GM11168 (cell line): ENCODE data around the gene PHF10.
"Not testable (repeated sequence)": the region's sequence is repeated elsewhere in the genome, so short reads cannot be mapped to it uniquely, and the experiment has no call there.

ENCODE experiments used
- in situ Hi-C: fragments of 300-500 bp; cut with MboI; formaldehyde crosslinking; loops from one replicate; pipeline ENCODE4 v1.12.0; 2022; ENCODE audit warnings: low sequenced_read_pairs; ENCODE audit not compliant: unreplicated experiment

Gene PHF10

DNA sequence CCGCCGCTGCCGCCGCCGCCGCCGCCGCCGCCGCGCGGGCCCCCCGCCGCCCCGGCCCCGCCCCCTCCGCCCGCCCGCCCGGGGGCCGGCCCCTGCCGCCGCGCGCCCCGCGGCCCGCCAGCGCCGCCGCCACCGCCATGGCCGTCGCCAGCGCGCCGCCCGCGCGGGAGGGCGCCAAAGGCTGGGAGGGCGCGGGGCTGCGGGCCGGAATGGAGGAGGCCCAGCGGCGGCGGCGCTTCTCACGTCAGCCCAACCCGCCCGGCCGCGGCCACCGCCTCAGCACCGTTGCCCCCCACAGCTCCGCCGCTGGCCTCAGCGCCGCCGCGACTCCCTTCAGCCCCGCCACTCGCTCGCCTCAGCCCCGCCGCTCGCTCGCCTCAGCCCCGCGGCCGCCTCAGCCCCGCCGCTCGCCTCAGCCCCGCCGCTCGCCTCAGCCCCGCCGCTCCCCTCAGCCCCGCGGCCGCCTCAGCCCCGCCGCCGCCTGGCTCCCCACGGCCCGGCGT, 258 bp downstream of the PHF10 start:
- in situ Hi-C loops, result no loop called here

DNA sequence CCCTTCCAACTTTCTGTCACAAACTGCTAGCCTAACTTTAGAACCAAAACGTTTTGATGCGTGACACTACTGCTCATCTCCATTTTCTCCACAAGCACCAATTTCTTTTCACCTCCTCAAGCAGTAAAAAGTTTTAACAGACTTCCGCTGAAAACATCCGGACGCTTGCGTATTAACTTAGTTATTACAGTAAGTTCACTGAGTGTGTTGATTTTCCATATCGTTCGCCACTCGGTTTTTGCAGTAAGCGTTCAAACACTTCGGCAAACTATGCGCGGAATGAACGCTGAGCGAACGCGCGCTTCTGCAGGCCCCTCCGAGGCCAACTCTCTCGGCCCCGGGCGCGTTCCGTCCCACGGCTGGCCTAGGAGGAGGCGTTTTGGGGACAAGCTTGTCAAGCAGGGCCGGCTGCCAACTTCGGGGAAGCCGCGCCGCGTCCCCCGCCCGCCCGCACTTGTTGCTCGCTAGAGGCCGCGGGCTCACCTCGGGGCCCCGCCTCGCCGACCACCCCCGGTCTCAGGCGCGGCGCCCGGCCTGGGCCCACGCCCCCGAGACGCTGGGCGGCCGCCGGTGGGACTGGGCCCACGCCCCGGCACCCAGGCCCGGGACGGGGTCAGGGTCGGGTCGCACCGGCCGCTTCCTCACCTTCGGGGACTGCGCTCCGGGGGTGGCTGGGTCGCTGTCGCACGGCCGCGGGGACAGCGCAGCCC, 945 bp downstream of the PHF10 start:
- in situ Hi-C loops, result no loop called here

DNA sequence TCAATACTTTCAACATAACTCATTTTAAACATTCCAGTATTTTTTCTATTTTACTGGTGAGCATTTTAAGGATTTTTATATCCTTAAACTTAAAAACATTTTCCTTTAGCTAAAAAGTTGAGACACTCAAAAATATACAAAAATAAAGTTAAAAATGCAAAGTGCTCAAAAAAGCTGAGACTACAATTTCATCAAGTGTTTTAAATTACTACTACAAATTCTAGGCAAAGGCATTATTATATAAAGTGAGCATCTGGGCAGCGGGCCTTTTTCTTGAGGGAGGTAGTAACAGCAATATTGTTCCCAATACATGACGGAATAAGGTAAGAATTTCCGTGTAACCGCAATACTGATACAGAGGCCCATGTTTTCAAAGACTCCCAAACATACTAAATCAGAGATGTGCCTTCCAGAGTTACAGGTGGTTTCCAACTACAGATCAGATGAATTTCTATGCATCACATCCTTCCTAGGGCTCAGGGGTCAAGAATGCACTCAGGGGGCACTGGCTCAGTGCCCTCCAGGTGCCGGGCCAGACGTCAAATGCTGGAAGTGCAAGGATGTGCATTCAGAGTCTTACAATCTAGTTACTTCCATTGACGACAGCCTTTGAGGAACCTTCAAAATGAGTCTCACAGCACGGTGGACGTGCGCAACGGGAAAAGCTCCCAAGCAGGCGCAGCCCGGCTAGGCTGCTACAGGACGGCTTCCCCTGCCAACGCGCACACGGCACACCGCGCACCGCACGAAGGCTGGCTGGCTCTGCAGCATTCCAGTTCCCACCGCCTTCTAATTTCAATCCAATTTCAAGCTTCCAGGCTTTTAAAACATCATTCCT, 1.7 kb downstream of the PHF10 start:
- in situ Hi-C loops, result no loop called here

DNA sequence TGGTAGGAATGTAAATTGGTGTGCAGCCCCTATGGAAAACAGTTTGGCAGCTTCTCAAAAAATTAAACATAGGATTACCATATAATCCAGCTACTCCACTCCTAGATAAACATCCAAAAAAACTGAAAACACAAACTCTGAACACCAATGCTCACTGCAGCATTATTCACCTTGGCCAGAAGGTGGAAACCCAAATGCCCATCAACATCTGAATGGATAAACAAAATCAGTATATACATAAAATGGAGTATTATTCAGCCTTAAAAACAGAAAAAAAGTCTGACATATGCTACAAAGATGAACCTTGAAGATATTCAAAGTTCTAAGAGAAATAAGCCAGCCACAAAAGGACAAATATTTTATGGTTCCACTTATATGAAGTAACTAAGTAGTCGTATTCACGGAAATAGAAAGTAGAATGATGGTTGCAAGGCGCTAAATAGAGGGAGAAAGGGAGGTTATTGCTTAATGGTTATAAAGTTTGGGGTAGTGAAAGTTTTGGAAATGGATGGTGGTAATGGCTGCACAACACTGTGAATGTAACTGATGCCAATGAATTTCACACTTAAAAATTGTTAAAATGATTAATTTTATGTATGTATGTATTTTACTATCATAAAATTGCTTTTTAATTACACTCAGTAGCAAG, 4.0 kb downstream of the PHF10 start:
- in situ Hi-C loops, result no loop called here

DNA sequence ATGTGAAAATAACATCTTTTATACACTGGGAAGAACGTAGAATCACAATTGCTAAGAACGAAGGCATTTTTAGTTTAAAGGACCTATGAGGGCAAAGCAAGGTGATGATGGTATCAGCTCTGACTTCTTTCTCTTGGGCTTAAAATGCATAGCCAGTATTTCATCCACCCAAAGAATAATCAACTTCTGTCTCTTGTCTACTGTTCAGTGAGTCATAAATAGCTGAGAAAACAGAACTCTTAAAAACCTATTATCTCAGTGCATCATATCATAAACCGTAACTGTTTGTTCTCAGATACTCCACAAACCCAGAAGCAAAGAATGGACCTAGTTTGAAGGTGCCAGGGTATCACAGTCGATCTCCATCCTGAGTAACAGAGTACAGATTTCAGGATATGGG, 5.2 kb downstream of the PHF10 start:
- in situ Hi-C loops, result loop anchor here (10.0 kb wide), 1 partner anchor 164 kb away; no protein-coding TSS in a partner anchor

DNA sequence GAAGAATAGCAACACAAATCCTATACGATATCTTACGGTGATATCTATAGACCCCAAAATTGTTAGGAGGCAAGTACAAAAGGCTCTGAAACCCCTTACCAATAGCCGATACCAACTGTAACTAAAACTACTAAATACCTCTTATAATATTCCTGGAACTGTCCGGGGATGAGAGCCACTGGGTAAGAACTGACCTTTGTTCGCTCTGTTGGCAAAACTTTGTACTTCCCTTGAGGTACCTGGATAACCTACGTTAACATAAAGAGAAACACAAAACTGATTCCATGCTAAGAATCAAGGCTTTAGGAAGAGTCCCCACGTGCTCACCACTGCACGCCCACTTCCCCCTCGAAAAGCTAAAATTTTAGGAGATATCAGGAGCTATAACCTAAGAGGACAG, 9.7 kb downstream of the PHF10 start:
- in situ Hi-C loops, result loop anchor here (10.0 kb wide), 1 partner anchor 160 kb away; no protein-coding TSS in a partner anchor

DNA sequence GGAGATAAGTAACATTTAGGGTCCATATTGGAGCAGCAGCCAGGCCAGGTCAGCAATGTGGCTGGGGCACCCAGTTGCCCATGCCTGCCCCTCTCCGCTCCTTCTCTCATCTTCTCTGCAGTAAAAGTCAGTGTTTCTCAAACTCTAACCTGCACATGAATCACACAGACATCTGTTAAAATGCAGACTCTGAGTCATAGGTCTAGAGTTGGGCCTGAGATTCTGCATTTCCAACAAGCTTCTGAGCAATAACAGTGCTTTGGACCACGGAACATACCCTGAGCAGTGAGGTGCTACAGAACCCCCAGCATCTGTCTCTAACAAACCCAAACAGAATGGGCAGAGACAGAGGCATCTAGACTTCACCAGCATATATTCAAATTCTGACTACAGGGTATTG, 10.1 kb downstream of the PHF10 start:
- in situ Hi-C loops, result loop anchor here (10.0 kb wide), 1 partner anchor 159 kb away; no protein-coding TSS in a partner anchor

DNA sequence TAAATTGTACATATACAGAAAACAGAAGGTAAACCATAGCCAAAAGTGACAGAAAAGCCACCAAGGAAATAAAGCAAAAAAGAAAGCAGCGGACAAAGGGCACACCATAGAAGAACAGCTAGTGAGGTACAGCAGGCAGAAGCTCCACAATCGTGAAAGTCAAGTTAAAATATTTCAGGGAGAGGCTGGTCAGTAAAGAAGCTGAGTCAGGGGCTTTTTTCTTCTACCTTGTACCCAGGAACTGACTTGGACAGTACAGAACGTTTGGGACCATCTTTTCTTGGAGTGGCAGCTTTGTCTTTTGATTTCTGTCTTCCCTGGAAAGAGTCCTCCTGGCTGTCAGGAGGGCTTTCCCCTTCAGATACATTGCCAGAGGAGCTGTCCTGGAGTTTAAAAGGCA, 14.3 kb downstream of the PHF10 start:
- in situ Hi-C loops, result loop anchor here (10.0 kb wide), 1 partner anchor 155 kb away; no protein-coding TSS in a partner anchor

DNA sequence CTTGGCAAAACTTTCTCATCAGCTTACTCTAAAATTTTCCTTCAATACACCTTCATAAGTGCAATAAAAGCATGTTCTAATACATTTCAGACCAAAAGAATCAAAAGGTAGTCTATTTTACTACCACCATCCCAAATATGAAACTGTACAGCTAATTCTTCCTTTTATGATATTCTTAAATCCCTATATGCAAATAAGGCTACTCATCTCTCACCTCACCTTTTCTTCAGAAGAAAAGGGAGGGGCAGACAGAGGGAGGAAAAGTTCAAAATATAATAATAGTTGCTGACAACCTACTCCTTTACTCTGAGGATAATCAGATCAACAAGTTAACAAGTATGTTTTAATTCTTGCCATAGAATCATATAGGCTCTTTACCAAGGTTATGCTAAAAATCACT, 15.0 kb downstream of the PHF10 start:
- in situ Hi-C loops, result no loop called here

DNA sequence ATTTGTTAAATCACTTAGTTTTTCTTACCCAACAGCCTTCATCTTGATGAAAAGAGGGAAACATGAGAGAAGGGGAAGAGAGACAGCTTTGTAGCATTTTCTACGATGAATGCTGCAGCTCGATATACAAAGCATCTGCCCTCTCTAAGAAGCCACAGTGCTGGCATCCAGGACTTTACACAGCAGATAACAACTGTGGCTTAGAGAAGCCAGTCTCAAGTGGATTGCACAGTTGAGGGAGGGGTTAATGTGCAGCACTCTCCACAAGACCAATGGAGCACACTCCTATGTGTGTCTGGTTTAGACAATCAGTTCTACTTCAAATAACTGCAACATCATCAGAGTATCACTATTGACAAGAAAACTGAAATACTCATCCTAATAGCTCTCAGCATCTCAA, 16.5 kb downstream of the PHF10 start:
- in situ Hi-C loops, result no loop called here

DNA sequence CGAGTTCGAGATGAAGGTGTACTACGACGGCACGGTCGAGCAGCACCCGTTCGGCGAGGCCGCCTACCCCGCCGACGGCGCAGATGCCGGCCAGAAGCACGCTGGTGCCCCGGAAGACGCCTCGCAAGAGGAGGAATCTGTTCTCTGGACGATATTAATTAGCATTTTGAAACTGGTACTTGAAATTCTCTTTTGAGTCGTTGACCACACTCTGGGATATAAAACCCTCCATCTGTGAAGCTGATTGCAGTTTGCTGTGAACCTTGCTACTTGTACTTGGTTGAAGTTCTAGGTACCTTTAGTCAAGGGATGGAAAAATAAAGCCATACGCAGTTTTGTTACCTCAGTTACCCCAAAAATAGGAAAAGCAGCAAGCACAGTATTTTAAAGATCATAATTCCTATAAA, 21.5 kb downstream of the PHF10 start:
- in situ Hi-C loops, result no loop called here

DNA sequence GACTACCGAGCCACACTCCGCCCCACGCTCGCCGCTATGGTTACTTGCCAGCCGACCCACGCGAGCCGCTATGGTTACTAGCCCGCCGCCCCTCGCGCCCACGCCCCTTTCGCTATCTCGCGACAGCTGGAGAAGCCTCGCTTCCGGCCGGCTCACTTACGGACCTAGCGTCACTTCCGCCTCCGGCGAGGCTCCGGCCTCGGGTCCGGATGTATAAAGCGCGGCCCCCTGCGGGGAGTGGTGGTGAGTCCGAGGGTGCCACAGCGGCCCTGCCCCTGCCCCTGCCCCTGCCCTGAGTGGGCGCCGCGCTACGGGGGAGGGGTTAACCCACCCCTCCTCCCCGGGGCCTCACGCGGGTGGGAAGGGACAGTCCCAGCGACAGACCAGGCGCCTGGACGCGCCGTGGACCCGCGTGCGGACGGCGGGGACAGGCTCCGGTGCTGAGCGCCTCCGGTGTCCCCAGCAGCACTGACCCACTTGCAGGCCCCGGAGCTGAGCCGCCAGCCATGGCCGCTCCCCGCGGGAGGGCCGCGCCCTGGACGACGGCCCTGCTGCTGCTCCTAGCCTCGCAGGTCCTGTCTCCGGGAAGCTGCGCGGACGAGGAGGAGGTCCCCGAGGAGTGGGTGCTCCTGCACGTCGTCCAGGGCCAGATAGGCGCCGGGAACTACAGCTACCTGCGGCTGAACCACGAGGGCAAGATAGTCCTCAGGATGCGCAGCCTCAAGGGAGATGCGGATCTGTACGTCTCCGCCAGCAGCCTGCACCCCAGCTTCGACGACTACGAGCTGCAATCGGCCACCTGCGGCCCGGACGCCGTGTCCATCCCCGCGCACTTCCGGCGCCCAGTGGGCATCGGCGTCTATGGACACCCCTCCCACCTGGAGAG, 22.1 kb downstream of the PHF10 start, which contains the start of the genes C6orf120 and WDR27:
Gene C6orf120, plus strand, starts transcription at position 173 of the 886 bp plus-strand sequence. Its CDS starts 334 bp downstream, at position 507.
Gene WDR27, minus strand, starts transcription at position 76 of the 886 bp plus-strand sequence. CDS start 13,024 bp downstream, outside the sequence.
- in situ Hi-C loops, result no loop called here

DNA sequence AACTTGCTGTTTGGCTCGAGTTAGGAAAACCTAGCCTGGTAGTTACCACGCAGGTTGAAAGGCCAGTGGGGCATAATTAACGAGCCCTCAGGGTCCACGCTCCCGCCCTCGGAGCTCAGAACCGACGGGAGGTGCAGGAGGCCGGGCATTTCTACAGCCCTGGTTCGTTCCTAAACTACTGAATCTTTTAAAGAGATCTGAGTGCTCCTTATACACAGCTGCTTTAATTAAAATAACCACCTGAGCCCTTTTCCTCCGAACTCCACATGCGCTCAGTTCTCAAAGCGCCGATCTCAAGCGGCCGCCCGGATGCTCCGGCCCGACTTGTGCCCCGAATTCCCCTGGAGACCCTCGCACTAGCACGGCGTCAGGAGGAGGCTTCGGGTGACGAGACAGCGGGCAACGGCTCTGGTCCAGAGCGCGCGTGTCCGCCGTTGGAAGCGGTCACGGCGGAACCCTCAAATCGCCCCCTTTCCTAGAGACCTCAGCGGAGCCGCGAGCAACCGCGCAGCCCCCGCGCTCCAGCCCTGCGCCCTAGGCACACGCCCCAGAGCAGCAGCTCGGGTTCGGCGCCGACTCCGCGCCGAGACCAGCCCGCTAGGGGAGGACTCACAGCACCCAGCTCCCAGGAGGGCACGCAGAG, 22.9 kb downstream of the PHF10 start:
- in situ Hi-C loops, result no loop called here

DNA sequence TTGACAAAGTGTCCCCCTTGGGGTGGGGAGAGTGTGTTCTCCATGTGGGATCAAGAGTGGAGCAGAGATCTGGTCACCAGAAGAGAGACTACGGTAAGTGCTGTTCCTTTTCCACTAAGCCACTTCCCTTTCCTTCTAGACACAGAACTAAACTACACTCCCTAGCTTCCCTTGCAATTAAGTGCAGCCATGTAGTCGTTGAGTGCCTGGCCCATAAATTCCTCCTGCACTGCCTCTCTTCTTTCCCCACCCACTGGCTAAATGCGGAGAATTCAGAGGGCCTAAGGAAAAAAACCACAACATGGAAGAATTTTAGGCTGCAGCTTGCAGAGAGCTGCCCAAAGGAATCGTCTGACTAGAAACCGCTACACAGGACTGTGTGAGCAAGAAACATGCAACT, 24.0 kb downstream of the PHF10 start:
- in situ Hi-C loops, result no loop called here

DNA sequence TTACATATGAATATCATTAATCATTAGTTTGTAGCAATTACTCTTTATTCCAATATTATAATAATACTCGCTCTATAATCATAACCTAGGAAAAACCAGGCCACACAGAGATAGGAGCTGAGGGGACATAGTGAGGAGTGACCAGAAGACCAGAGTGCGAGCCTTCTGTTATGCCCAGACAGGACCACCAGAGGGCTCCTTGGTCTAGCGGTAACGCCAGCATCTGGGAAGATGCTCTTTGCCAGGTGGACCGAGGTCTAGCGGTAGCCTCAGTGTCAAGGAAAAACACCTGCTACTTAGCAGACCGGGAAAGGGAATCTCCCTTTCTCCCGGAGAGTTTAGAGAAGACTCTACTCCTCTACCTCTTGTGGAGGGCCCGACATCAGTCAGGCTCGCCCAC, 27.2 kb downstream of the PHF10 start:
- in situ Hi-C loops, result not testable (repeated sequence)

DNA sequence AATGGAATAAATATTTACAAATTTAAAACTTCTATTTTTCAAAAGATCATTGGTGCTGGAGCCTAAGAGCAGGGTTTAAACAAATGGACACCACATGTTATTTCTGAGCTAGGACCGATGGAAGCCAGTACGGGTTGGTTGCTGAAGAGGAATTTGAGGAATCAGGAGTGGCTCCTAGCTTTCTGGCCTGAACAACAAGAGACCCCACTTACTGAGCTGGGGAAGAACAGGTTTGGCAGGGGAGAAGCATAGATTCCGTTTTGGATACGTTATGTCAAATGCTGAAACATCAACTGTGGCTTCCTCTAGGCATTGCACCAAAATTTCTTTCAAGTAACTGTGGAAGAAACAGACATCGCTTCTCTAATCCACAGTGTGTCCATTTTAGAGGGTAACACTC, 29.2 kb downstream of the PHF10 start:
- in situ Hi-C loops, result no loop called here

DNA sequence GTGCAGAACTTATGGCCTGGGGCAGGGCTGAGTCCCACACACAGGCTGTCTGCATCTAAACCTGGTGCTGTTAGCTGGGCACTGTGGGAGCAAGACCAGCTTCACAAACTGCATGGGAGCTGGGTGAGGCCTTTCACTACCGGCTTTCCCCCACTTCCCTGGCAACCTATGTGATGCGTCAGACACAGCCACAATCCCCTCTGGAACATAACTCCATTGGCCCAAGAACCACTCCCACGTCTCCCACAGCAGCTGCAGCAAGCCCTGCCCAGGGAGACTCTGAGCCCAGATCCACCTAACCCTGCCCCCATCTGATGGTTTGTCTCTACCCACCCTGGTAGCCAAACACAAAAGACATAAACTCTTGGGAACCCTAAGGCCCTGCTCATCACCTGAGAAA, 31.8 kb downstream of the PHF10 start:
- in situ Hi-C loops, result no loop called here

DNA sequence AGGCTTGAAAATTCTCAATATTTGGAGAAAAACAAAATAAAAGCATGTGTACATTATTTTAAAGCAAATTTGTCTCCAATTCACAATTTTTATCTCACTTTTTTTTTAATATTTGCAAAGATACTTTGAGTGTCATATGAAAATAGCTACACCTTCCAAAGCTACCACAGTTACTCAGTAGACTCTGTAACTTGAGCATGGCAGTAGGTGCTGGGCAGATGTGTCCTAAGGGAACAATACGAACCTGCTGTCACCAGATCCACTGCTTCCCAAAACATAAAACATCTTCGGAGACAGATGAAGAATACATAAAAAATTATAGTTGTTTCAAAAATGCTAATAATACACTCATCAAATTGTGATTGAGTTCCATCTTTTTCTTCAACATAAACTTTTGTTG, 33.0 kb downstream of the PHF10 start:
- in situ Hi-C loops, result no loop called here

DNA sequence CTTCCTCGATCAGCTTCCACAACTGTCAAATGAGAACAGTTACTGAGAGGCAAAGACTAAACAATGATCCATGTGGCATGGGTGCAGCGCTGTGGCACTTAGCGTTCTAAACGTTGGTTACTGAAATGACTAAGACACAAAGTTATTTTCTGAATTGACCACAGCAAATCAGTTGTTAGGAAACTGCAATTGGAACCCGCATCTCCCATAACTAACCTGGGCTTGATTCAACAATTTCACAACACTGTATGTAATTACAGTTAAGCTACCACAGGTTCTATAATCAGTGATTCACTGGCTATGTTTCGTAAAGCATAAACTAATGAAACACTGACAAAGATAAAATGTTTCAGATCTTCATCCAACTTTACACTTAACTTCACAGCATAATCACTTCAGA, 35.0 kb downstream of the PHF10 start:
- in situ Hi-C loops, result no loop called here
